Medulla oblongata (tissue), 1 donor: ENCODE results near the gene SLC22A23.

Source experiments
- DNase-seq: peaks from one replicate; pipeline ENCODE4 v3.0.0-alpha.2; 2015; ENCODE audit errors: extremely low spot score

Gene SLC22A23

DNA sequence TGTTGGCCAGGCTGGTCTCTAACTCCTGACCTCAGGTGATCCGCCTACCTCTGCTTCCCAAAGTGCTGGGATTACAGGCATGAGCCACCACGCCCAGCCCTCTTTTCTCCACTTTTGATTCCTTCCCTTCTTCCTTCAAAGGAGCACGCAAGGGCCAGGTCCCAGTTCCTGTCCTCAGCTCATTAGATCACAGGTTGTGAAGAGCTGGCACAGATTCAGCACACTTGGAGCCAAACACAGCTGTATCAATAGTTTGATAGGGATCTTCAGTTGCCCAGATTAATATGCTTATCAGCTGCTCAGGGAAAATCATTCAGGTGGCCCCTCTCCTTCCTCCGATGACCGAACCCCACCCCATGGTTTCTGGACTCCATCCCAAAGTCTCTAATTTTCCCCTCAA lies 14.4 kb upstream of the SLC22A23 start:
- no peak for DNase-seq

DNA sequence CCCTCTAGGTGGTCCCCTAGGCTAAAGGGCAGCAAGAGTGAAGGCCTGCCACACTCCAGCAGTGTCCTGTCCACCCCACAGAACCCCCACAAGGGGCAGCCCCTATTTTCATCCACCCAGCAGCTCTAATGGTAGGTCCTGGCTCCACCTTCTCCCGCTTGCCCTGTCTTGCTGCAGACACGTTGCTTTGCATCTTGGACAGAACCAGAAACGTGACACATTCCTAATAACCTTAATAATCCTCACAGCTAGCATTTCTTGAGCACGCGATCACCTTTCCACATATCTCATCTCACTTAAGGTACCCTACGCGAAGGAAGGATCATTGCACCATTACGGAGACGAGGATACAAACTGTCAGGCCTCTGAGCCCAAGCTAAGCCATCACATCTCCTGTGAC lies 11.7 kb upstream of the SLC22A23 start:
- DNase-seq = no peak

DNA sequence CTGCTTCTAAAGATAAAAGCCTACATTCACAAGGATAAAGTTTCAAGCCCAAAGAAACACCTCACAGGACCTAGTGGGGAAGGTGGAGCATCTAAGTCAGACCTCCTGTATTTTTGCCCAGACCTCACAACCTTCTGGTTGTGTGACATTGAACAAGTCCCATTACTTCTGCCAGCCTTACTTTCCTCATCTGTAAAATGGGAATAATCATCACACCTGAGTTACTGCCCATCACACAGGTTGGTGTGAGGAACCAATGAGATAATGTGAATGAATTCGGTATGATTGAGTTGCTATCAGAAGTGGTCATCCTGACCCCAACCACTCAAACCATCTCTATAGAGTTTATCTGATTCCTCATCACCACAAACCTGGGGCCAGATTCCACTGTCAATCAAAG lies 11.1 kb upstream of the SLC22A23 start:
- DNase-seq = no peak

DNA sequence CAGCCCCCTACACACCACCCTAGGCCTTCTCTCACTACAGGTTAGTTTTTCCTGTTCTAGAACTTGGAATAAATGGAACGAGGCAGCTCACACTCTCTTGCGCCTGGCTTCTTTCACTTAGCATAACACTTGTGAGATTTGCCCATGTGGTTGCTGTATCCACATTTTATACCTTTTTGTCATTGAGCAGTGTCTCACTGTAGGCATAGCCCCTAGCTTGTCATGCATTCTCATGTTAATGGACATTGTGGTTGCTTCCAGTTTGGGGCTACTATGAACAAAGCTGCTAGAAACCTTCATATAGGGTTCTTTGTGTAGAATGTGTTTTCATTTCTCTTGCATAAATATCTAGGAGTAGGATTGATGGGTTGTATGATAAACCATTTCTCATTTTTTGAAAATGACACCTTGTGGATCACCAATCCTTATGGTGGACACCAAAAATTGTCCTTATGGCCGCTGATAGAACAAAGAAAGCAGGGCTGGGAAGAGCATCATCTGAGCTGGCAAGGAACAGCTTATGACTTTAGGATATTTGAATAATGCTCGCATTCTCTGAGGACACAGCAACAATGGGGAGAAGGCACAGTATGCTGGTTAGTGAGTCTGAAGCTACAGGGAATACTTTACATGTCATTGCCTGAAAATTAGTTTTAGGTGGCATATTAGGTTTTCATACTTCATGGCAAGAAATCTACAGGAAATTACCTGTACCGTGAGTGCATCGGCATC lies 9.8 kb upstream of the SLC22A23 start:
- peak; percentile 47 for DNase-seq

DNA sequence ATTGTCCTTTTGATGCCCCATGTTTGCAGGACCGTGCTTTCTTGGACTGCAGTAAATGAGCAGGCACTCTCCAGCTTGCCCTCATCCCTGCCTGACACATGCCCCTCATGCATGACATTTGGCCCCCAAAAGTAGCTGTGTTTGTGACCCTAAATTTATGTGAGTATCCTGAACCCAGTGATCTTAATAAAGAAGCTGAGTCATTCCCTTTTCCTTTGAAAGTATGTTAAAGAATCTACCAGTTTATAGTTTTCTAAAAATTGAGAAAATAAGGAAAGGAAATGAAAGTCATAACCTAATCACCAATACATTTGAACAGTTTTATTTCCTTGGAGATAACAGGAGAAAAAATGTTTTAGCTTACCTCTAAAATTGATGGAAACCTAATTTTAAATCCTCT lies 3.4 kb upstream of the SLC22A23 start:
- peak; percentile 25 for DNase-seq

DNA sequence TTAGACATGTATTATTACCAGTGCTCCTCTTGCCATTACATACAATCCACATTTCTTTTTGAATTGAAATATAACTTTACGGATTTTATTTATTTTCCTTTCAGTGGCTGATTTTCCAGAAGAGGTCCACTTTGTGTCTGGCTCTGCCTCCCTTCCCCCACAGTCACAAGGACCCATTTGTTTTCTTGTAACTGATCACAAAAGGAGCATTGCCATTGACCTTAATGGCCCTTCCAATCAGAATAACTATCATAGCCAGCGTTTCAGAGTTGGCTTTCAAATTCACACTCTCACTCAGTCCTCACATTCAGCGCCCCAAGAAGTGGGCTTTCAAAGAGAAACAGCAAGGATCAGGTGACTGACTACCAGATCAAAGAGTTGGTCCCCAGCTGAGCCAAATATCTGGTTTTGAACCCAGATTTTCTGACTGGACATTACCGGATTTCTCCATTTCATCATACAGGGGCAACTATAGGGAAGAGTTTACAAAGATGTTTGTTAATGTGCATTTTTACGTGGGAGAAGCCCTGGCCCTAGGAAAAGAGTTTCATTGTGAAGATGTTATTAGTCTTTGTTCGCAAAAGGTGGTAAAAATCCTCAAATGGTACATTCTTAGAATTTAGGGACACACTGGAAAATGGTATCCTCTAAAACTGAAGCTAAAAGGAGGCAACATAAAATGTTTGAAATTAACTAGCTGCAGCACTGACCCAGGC lies 2.0 kb upstream of the SLC22A23 start:
- DNase-seq = peak; percentile 80

DNA sequence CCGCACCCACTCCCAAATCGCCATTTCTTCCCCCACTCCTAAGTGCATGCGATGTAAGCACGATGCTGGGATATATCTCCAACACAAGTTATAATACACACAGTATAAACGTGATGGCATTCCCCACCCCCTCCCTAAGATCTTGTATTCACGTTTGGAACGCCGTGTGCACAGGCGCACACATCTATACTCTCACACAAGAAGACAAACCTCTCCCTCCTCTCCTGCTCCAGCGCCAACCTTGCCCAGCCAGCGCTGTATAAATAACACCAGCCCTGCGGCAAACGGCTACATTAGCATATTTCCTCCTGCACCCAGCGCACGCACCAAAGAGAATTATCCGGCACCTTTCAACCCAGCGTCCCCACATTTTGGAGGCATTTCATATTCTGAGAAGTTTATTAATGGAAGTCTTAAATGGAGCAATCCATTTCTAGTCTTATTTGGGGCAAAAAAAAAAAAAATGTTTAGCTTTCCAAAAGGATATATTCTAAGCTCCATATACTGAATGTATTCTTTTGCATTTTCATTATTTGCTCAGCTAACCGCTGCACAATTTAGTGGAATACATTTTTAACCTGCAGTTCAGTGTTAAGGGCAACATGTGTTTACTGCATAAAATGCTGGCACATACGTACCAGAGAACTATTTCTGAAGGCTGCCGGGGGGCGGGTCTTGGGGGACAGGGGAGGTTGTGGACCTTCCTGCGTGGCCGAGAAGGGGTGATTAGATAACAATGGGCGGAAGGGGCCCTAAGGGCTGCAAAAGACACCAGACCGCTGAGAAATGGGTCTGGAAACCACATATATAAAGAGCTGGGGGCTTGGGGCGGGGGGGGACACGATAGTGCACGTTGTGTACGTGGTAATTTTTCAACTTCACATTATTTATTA lies 1.1 kb upstream of the SLC22A23 start:
- peak; percentile 70 for DNase-seq

DNA sequence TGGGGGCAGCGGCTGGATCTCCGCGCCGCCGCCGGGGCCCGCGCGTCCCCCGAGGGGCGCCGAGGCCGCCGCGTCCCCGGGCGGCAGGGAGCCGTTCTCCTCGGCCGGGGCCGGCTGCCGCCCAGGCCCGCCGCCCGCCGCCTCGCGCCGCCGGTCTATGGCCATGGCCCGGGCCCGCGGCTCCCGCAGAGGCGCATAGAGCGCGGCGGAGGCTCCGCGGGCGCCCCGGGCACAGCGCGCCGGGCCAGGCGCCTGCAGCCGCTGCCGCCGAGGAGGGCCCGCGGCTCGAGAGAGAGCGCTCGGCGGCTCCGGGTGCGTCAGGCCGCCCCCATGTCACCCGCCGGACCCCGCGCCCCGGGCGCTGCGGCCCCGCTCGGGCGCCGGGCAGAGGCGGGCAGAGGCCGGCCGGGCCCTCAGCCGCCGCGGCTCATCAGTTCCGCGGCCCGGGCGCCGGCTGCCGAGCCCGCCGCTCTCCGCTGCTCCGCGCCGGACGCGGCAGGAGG lies 404 bp downstream of the SLC22A23 start:
- DNase-seq = no peak

DNA sequence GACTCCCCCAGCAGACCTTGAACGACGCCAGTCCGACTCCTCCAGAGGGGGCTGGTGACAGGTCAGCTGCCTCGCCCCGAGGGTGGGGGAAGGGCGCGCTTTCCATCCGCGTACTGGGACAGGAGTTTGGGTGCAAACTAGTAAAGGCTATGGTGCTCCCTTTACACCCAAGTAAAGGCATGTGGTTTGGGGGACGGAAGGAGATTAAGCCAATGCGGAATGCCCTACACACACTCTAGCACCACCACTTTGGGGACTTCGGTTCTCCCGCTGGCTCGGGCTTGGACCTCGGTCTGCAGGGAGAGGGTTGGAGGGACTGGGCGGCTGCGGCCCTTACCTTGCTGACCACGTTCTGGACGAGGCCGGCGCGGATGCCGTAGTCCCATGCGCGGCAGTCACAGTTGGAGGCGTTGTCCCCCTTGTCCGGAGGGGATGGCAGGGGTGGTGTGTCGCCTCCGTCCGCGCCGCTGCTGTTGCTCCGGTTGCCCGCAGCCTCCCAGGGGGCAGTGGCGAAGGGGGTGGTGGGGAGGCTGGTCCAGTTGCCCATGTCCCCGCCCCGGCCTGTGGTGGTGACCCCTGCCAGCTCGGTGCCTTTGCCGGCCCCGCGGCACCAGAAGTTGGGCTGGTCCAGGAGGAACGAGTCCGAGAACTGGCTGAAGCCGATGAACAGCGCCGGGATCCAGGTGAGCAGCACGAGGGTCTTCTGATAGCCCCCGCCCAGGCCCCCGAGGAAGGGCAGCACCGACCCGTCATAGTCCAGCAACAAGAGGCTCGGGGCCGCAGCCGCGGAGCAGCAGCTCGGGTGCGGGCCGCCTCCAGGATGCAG lies 1.1 kb downstream of the SLC22A23 start:
- no peak for DNase-seq

DNA sequence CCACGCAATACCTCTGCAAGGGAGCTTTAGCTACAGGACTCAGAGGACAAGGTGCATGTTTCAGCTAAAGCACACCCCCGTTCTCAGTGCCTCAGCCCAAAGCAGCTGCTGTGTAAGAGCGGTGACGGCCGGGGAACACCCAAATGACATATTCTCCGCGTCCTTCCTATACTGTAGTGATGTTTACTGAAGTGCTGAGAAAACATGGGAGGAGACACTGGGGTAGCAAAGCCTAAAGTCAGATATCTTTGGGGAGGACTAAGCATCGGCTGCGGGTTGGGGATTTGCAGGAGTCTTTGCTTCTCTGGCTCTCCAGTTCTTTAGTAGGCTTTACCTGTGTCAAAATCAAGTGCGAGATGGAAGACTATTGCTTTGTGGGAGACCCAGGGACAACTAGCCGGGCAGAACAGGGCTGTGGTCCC lies 1.7 kb downstream of the SLC22A23 start:
- no peak for DNase-seq

DNA sequence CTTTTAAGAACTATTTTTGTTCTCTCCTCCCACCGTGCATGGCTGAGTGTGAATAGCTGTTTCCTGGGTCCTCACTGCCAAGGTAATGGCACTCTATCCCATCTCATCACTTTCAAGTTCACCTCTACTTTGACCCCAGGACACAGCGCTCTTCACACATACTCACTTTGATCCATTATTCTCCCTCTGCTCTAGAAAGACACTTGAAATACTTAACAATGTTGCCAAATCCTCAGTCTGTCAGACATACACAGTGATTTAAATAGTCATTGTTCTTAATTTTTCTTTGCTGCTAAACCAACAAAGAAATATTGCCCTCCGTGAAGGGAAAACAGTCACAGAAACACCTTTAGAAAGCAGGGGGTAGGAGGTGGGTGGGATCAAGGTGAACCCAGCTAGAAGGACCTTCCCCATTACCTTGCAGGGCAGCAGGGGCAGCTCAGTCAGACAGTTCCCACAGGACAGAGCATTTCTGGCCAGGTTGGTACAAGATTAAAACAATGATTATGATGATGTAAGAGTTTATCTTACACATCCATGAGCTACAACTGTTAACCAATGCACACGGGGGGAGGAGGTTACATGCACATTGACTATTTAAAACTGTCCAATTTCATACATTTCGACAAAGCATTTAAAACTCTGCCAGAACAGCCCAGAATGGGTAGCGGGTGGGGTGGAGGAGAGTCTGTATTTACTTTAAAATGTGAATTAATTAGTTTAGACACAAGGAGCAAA lies 2.4 kb downstream of the SLC22A23 start:
- DNase-seq = no peak

DNA sequence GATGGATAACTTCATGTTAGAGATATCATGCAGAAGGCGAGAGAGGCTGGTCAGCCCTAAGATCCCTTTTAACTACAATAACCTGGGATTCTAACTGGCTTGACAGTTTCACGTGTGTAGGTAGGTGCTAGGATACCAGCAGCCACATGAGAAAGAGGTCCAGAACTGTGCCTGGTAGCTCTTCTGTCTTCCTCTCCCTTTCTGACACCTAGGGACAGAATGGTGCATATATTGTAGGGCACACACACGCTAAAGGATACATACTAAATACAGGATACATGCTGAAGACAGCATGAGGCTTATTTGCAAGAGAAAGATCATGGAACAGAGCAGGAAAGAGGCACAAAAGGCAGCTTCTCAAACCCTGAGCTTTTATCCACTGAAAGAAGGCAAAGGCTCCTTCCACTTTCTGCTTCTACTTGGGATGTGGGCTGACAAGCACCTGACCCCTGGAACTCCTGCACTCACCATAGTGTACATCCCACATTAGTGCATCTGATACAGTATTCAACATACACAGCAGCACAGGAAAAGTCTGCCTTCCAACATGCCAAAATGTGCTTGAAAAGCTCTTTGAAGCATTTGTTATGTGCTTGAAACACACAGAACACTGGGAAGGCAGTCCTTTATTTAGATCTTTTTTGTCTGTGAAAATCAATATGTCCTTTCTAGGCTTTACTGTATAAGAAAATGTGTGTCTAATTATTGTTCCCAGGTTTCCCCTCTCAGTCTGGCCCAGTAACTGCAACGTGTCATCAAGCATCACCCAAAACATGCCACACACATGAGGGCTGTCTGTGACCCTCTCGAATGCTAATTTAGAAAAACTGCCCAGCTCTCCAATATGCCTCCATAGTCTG lies 3.2 kb downstream of the SLC22A23 start:
- DNase-seq = no peak

DNA sequence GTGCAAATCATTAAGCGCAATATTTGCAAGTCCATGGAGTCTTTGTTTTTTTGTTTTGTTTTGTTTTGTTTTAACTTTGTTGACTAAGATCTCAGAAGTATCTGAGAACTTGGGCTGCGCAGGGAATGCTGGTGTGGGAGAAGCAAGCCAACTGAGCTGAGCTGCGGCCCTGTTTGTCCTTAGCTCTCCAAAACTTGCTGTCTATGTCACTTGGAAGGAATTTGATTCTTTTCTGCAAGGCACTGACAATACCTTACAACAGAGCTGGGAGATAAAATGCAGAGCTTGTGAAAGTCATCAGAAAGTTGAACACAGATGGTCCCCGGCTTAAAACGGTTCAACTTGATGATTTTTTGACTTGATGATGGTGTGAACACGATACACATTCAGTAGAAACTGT lies 5.4 kb downstream of the SLC22A23 start:
- DNase-seq = no peak

DNA sequence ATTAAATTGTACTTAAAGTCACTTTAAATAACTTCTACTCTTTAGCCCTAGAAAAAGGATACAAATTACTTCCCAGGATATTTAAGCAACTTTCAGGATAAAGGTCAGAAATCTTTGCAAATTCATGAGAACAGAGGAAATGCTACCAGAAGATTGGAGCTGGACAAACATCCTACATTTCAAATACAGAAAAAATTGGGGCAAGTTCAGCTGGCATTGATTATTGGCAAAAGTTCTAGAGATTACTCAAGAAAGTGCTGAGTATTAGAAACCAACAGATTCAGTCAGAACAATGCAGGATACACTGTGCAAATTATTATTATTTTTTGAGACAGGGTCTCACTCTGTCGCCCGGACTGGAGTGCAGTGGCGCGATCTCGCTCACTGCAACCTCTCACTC lies 6.0 kb downstream of the SLC22A23 start:
- no peak for DNase-seq

DNA sequence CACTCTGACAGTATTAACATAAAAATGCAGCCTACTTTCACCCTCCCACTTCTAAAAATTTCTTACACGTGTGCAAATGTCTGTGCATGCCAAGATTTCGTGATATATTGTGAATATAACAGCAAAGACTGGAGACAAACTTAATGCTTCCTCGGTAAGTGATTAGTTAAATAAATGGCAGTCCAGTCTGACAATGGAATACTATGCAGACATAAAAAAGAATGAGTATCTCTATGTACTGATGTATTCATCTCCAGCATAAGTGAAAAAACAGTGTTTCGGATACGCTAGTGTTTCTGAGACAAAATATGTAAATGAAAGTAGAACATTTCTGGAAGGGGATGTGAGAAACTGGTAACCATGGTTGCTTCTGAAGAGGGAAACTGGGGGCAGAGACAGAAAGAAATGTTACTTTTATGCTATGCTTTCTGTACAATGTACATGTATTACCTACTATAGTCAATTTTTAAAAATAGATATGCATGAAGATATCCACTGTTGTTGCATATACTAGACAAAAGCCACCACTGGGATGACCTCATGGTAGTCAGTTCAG lies 7.0 kb downstream of the SLC22A23 start:
- DNase-seq = no peak

DNA sequence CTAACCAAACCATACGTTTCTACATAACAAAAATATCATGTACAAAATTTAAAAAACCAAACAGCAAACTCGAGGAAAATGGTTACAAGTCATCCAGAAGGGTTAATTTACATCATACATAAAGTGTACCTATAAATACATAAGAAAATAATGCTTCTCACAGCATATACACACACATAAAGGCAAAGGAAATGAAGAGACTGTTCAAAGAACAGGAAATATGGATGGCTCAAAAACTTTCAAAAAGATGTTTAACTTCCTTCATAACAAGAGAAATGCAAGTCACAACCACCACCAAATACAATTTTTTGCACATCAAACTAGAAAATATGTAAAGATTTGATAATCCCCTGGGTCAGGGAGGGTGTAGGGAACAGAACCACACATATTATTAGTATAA lies 7.5 kb downstream of the SLC22A23 start:
- DNase-seq = no peak

DNA sequence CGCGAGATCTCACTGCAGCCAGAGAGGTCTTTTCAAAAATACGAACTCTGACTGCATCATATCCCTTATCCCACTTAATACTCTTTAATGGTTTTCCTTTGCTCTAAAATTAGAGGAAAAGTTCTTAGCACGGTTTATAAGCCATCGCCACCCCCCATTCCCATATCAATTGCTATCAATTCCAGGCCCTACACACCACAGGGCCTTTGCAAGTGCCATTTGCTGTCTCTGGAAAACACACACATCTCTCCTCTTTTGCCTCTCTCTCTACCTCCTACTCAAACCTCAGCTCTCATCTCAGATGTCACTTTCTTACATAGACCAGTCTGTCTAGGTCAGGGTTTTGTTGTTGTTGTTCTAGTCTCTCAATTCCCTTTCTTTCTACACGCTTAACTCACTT lies 9.8 kb downstream of the SLC22A23 start:
- no peak for DNase-seq

DNA sequence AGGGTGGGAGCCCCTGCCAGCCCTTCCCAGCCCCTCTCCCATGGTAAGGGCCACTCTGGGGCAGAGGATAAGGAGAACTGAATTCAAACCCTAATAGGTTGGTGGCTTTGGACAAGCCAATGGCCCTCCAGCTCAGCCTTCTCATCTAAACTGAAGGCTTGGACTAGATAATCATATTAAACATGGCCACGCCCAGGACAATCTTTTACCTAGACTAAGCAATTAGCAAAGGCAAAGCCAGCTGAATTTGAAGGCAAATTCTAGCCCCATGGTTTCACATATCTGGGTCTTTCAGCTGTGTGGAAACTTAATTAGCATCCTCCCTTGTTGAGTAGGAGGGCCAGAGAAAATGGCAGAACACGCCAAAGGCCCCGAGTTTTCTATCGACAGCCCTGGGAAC lies 10.7 kb downstream of the SLC22A23 start:
- no peak for DNase-seq
